Measurements from ENCODE around the gene DAGLB.

Gene DAGLB

GRCh38 chr7:6420680-6421079 lies 27.1 kb downstream of the DAGLB start:
- H3K4me3 ChIP-seq (replicated peaks in 1 of 2; ENCODE audit: low read depth in 2 of 2, low read length in 2 of 2) = no peak overlapping the region
- TF ChIP-seq CTCF (IDR thresholded peaks at IDR 0.05; ENCODE audit: low read depth, low read length) = no peak
- no peak for DNase-seq (ENCODE audit: low read depth in 2 of 2)

GRCh38 chr7:6419310-6419773 lies 28.4 kb downstream of the DAGLB start:
- DNase-seq (ENCODE audit: low read depth in 2 of 2) = no peak
- no peak for TF ChIP-seq CTCF (IDR thresholded peaks at IDR 0.05; ENCODE audit: low read depth, low read length)
- H3K4me3 ChIP-seq (replicated peaks in 1 of 2; ENCODE audit: low read depth in 2 of 2, low read length in 2 of 2) = no peak overlapping the region

GRCh38 chr7:6417408-6417807 lies 30.3 kb downstream of the DAGLB start:
- H3K4me3 ChIP-seq (replicated peaks in 1 of 2; ENCODE audit: low read depth in 2 of 2, low read length in 2 of 2) = no peak overlapping the region
- no peak for TF ChIP-seq CTCF (IDR thresholded peaks at IDR 0.05; ENCODE audit: low read depth, low read length)
- DNase-seq (ENCODE audit: low read depth in 2 of 2) = no peak

GRCh38 chr7:6416516-6417145 lies 31.1 kb downstream of the DAGLB start:
- peak; percentile 32 to 61 for DNase-seq (ENCODE audit: low read depth in 2 of 2)
- no peak for TF ChIP-seq CTCF (IDR thresholded peaks at IDR 0.05; ENCODE audit: low read depth, low read length)
- no peak overlapping the region for H3K4me3 ChIP-seq (replicated peaks in 1 of 2; ENCODE audit: low read depth in 2 of 2, low read length in 2 of 2)

GRCh38 chr7:6413637-6414036 lies 34.1 kb downstream of the DAGLB start:
- no peak for TF ChIP-seq CTCF (IDR thresholded peaks at IDR 0.05; ENCODE audit: low read depth, low read length)
- DNase-seq (ENCODE audit: low read depth in 2 of 2) = no peak
- no peak overlapping the region for H3K4me3 ChIP-seq (replicated peaks in 1 of 2; ENCODE audit: low read depth in 2 of 2, low read length in 2 of 2)

- H3K4me3 ChIP-seq (replicated peaks in 1 of 2; ENCODE audit: low read depth in 2 of 2, low read length in 2 of 2) = no peak overlapping the region
- DNase-seq (ENCODE audit: low read depth in 2 of 2) = no peak
- no peak for TF ChIP-seq CTCF (IDR thresholded peaks at IDR 0.05; ENCODE audit: low read depth, low read length)
Observed at GRCh38 chr7:6409944-6410693, 37.6 kb downstream of the DAGLB start.

All from cardiac fibroblast (primary cell).